GM21737 (cell line): ENCODE data around the gene RBM20.

Source experiments
- ATAC-seq: cut with Tn5 transposase; IDR thresholded peaks from one replicate; pipeline ENCODE4 v1.9.1; 2021; ENCODE audit warnings: mild to moderate bottlenecking, moderate library complexity; ENCODE audit not compliant: unreplicated experiment

Gene RBM20

DNA sequence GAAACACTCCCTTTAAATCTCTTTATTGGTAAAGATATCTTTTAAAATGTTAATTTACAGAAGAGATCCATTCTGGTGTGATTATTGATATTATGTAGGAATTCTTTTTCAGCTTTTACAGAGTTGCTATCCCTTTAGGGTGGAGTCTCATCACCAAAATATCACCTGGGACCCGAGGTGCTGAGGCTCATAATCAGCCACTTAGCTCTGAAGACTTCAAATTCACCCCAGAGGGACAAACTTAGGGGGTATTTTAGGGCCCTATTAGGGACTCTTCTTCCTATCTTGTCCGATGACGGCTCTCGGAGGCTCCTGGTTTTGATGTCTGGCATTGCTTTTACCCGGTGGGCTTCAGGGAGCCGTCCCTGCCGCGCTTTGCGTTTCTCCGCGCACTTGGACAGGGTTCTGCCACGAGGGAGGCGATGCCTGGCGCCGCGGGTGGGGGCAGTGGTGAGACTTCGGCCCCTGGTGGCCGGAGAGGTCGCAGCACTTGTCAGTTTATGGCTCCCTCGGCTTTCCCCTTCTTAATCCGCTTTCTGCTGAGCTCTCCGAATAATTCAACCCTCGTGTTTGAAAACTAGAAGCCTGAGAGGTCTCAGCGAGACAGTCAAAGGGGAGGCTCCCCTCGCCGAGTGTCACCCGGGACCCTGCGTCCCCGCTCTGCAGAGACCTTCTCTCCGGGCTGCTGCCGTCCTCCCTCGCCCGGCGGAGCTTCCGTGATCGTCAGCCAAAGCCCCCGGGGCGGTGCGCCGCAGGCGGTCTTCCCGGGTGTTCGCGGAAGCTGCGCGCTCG, 27.8 kb downstream of the RBM20 start:
- ATAC-seq = peak; percentile 99

DNA sequence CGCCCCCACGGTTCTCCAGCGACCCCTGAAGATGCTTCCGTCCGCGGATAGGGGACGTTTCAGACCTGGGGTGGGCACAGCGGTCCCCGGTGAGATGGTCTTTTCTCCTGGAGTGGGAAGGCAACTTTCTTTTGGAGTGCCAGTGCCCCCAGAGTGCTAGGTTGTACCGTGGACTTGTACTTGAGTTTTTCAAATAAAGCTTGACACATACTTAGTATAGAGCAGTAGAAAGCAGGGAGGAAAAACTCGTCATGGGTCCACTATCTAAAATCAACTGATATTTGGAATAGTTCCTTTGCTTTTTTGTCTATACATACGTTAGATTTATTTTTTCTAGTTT, 28.4 kb downstream of the RBM20 start:
- ATAC-seq = peak; percentile 14

DNA sequence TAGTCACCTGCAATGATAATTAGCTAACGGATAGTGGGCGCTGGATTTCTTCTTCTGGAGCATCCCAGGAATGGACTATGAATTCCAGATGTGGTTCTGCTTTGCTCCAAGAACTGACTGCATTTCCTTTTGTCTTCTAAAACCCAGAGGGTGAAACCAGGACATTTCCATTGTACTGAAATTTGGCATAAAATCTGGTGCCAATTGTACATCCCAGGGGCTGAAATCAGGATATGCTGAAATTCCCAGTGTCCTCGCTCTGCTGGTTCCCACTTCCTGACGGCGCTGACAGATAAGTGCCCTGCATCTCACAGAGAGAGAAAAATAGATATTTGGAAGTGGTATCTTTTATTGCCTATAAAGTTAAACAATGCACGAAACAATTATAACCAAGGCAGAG, 31.9 kb downstream of the RBM20 start:
- ATAC-seq = no peak

DNA sequence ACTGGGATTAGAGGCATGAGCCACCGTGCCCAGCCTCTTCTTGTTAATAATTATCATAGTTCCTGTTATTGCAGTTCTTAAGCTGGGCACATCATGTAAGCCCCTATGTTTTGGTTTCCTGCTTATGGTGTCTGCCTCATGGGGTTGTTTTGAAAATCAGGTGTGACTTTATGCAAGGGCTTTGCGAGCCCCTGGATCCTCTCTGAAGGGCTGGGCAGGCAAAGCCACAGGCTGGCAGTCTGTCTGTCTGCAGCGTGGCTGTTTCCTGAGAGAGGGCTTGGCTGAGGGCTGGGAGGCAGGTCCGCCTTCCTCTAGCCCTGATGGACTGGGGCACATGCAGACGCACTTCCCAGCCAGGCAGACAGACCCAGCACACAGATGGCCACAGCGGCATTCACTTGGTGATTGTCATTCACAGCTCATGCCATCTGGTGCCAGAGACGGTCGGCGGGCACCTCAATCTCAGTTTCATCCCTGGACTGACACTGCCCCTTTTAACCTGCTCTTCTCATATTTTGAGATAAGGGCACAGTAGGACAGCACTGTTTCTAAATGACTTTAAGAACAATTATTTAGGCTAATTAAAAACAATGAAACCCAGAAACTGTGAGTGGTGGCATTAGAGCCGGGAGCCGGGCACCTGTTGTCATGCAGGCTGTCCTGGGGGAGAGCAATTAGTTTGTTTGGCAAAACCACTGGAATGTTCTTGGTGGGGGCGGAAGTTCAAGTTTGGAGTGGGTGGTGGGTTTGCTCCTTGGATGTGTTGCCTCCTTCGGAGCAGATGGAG, 35.5 kb downstream of the RBM20 start:
- ATAC-seq = no peak

DNA sequence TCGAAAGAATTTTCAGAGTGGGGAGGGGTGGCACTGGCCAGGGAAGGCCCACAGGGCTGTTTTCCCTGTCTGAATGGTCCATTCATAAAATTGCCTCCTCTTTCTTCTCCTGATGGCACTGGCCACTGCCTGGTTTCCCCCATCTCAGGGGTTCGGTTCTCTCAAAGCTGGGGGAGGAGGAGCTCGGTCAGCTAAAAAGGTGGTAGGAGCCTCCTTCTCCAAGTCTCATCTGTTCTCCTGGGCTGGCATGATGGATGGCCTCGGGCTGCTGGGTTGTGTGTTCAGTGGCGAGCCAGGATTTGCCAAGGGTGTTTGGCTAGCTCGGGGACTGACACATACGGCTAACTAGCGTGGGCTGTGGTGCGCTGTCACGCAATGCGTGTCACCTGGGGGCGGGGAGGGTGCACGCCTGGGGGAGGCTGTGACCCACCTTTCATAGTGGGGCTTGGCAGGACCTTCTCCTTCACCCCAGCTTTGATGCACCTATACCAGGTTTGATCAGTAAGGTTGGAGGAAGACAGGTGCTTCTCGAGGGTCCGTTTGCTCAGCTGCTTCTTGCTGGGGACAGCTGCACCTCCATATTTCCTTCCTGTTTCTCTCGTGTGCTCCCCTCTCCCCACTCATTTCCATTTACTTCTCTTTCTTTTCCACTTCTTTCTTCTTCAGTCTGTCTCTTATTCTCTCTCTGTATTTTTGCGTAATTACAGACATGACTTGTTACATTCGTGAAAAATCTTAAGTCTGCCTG, 36.3 kb downstream of the RBM20 start:
- ATAC-seq = no peak

DNA sequence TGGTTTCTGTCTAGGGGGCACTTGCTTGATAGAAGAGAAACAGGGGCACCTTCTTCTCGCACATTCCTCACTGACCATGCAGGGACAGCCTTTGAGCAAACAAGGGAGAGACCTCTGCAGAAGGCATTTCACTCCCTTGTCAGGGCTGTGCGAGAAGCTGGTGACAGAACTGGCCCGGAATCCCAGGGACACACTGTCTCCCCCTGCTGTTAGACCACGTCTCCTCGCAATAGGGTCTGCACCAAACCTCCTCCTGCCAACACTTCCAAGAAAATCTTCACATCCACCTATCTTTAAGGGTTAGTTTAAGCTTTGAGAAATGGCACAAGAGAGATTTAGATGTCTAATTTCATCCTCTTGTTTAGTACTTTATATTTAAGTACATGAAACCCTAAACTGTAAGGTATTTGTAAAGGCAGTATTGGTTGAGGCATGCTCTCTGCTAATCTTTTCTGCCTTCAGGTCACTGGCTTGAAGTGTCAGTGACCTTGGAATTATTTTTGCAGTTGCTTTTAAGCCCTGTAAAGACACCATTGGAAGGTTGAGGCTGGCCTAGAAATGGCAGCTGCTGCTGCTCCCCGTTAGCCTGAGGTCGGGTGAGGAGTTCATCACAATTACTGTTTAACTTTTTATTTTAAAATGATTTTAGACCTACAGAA, 37.0 kb downstream of the RBM20 start:
- no peak for ATAC-seq

DNA sequence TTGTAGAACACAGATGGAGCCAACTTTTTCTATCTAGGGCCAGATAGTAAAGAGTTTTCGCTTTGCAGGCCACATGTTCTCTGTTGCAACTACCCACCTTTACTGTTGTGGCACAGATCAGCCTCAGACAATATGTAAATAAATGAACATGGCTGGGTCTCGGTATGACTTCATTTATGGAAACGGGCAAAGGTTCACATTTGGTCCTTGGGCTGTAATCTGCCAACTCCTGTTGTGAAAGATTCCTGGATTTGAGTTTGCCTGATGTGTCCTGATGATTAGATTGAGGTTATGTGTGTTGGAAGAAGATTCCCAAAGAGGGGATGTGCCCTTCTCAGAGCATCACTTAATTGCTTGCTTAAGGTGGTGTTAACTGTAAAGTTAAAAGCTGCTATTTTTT, 38.2 kb downstream of the RBM20 start:
- ATAC-seq = no peak

DNA sequence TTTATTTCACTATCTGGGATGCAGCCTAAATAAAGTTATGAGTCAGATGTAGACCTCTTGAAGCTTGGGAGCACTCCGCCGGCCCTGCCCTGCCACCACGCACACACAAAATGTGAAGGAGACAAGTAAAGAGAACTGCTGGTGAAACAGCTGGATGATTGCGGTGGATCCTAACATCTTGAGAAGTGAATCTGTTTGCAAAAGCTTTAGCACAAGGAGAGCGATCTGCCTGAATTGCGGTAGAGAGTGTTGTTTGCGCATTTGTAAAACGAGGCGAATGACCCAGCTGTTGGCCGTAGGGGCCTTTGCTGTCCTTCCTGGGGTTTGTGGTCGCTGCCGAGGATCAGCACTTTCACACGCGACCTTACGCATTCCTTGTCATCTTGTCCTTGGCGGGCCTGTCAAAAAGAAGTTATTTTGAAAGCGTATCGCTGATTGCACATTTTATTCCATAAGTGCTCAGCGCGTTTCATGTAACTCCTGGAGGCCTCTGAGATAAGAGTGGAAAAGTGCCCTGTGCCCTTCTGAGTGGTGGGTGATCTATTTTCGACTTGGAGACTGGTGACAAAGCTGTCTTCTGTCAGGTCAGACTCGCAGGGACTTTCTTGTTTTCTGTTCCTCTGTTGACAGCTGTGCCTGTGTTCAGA, 40.8 kb downstream of the RBM20 start:
- no peak for ATAC-seq

DNA sequence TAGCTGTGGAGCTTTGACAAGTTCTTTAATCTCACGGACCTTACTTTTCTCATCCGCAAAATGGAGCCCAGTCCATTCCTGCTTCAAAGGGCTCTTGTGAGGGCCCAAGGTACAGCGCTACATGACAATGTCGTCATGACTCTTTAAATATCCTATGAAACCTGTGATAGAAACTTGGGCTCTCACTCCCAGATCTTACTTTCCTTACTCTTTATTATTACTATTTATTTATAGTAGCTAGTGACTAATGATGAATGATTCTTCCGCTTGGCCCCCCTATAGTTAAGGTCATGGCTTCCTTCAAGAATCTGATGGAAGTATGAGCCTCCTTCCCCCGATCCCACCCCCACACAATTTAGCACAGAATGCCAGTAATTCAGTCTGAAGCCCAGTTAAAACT, 41.9 kb downstream of the RBM20 start:
- no peak for ATAC-seq

DNA sequence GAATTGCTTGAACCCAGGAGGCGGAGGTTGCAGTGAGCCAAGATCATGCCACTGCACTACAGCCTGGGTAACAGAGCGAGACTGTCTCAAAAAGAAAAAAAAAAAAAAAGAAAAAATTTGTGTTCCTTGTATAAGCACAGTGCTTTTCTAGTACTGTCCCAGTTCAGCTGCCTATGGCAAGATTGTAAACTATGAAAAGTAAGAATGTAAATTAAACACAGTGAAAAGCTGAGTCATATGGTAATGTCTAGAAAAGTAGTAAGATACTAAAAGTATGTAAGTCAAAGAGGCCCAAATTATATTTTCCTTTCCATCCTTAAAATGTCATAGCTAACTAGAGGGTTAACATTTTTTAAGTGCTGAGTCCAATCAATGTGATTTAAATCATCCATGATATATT, 42.8 kb downstream of the RBM20 start:
- no peak for ATAC-seq

DNA sequence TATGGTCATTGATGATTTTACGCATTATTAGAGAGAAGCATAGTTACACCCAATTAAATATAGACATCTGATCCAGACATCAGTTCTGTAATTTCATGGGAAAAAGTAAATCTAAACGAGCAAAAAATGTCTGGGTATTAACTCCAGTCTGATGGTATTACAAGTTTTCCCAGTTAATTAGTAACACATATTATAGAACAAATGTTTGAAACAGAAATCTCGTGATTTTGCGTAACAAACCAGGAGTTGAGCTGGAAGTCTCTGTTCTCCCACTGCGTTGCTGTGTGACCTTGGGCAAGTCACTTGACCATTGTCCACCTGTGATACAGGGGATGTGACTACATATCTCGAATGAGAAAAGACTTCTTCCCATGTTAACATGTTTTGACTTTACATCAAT, 43.3 kb downstream of the RBM20 start:
- no peak for ATAC-seq

DNA sequence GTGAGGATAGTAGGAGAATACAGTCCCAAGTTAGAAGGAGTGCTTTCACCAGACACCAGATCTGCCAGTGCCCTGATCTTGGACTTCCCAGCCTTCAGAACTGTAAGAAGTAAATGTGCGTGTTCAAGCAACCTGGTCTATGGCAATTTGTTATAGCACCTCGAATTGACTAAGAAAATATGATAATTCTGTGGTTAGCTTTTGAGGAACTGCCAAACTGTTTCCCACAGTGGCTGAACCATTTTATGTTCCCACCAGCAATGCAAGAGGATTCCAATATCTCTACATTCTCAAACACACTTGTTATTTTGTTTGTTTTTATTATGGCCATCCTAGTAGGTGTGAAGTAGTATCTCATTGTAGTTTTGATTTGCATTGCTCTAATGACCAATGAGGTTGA, 47.0 kb downstream of the RBM20 start:
- no peak for ATAC-seq

DNA sequence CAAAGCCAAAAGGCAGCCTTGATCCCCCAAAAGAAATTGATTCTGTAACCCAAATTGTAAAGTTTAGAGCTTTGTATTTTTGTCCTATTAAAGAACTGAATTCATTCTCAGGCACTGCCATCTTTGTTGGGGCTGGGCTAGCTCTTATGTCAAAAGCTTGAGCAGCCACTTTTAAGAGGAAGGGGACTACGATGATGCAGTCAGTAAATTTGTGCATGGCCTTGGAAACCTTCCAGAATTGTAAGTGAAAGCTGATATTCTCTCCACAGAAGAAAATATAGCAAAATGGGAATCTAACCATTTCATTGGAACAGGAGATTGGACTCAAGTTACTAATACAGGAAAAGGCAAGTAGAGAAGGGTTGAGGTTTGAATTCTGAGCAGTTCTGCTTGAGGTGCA, 50.1 kb downstream of the RBM20 start:
- no peak for ATAC-seq

DNA sequence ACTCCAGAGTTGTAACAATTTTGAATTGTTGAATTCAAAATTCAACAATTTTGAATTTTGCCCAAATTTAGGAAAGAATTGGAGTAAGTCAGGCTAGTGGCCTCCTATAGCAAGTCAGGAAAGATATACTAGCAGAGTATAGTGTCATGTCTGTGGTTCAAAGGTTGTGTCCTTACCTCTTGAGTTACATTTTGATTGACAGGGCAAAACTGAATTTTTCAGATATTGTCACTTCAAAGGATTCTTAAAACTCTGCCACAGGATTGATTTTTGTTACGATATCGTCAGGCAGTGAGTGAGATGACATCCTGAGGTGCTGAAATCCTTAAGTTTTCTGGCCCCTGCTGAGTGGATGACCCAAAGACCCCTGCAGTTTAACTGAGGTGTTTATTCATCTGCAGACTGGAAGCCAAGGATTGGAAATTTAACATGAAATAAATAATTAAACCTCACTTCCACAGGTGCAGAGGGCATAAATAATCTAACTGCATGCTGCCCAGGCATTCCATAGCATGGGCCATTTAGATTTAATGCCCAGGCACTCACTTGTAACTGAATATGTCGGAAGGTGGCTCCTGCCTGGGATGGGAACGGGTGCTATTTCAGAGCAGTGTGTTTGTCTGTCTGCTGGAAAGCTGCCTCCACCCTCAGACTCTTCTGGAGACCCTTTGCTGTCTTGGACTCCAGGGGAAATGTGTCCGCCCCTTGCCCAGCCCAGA, 50.8 kb downstream of the RBM20 start:
- ATAC-seq = no peak

DNA sequence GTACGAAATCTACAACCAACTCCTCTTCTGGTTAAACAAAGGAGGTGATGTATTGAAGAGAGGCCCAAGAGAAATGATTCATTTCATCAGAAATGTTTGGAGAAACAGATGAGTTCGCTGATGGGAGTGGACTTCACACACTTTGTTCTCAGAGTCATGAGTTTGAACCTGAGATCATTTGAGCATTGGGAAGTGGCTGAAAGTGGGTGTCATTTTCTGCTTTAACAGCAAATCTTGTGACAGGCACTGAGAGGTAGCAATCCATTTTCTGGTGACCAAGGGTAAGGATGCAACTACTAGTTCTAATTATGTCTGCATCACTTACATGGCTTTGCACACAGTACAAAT, 51.4 kb downstream of the RBM20 start:
- no peak for ATAC-seq

DNA sequence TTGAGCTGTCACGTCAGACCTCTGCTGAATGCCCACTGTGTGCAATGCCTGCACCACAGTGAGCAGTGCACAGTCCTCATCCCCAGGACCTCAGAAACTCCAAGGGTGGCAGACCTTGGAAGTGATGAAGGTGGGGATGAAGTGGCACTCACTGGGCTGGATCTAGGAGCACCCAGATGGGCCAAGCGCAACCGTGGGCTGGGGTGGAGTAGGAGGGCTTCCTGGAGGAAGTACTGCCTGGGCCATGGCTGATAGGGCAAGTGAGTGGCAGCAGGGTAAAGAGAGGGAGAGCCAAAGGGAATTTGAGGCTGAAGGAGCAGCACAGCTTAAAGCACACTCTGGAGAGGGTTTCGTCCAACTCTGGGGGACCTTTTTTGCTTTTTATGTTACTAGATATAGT, 52.3 kb downstream of the RBM20 start:
- ATAC-seq = no peak

DNA sequence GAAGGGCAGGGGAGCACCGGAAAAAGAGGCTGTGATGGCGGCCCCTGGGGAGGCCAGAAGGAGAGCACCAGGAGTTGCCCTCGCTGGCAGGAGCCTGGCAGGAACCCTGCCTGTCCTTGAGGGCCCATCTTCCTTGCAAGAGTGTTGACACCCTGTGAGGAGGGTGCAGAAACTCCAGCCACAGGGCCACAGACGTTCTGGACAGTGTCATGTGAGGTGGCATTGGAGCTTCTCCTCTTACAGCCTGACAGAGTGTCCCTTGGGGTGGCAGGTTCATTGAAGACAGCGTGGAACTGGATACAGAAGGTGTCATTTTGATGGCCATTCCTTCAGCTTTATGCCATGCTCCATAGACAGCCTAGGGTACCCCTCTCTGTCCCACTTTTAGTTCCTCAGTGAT, 54.2 kb downstream of the RBM20 start:
- no peak for ATAC-seq

DNA sequence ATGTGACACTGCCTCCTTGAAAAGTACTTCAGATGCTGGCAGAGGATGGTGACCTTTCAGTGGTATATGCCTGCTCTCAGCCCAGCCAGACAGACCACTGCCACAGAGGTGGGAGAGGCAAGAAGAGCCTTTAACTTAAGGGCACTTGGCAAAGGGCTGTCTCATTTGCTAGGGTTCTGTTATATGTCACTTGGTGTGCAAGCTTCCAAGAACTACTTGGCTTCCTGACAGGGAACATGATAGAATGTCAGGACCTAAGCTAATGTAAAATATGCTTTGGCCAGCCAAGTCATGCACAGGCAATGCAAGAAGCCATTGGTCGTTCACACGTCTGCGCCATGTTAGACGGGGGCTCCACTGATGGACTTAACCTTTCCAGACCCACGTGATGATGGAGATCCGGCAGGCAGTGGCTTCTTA, 54.7 kb downstream of the RBM20 start:
- ATAC-seq = no peak

DNA sequence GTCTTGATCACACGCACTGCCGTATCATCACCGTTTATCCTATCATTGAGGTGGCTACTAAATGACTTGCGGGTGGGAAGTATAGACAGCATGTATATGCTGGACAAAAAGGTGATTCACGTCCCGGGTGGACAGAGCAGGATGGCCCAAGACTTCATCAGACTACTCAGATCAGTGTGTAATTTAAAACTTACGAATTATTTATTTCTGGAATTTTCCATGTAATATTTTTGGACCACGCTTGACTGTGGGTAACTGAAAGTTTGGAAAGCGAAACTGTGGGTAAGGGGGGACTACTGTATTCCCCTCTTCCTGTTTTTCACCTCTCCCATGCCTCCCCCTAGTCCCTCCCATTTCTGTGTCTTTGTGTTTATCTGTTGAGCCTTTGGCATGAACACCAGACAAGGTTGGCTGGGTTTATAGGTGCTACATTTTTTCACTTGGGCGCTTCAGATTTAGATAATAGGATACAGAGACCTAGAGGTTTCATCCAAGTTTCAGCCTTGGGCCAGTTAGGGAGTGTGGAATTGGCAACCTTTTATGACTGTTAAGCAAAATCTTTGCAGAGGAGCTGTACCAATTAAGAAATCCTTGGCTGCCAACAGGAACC, 55.8 kb downstream of the RBM20 start:
- ATAC-seq = no peak
